IgD-negative memory B cell (primary cell): ENCODE results near the gene MAN1B1. TPM values are rescaled to one million over a fixed set of nuclear protein-coding genes. Genes with fewer than 3 reads are reported as not detected.

Experiments used
- H3K27ac Mint-ChIP-seq, 3 donors: one replicate each; pipeline ENCODE4 v1.8.0; 2020 to 2022; ENCODE audit warnings: mild to moderate bottlenecking in 3 of 3, mixed read lengths in 3 of 3, moderate library complexity in 1 of 3
- H3K27me3 Mint-ChIP-seq: one replicate; pipeline ENCODE4 v1.8.0; 2021; ENCODE audit warnings: mixed read lengths
- H3K36me3 Mint-ChIP-seq: one replicate; pipeline ENCODE4 v1.8.0; 2020; ENCODE audit warnings: mild to moderate bottlenecking, mixed read lengths
- H3K4me1 Mint-ChIP-seq, 3 donors: one replicate each; pipeline ENCODE4 v1.8.0; 2020 to 2022; ENCODE audit warnings: mixed read lengths in 3 of 3, mild to moderate bottlenecking in 1 of 3
- H3K4me3 Mint-ChIP-seq, 4 donors: one replicate each; pipeline ENCODE4 v1.8.0; 2020 to 2022; ENCODE audit warnings: mild to moderate bottlenecking in 4 of 4, mixed read lengths in 4 of 4, moderate library complexity in 3 of 4
- H3K9me3 Mint-ChIP-seq, 3 donors: one replicate each; pipeline ENCODE4 v1.8.0; 2020 to 2021; ENCODE audit warnings: mixed read lengths in 3 of 3, mild to moderate bottlenecking in 1 of 3
- polyA plus RNA-seq: library from polyadenylated mRNA; unstranded; fragments of 300-500 nt; fragmentation: Illumina TruSeq; gene quantifications from one replicate; pipeline ENCODE4 v1.2.3, GENCODE V29; 2021

Gene MAN1B1
- polyA plus RNA-seq, 1 donor from 2014 or later: 27.5 TPM

- H3K4me3 Mint-ChIP-seq: no peak overlapping the region
- peaks cover 34% of the 10 kb centered on the region for H3K27me3 Mint-ChIP-seq
- H3K4me1 Mint-ChIP-seq: peaks cover 0 to 3% (median 1%) of the 10 kb centered on the region in 3 donors
- peaks cover 0 to 2% (median 2%) of the 10 kb centered on the region in 3 donors for H3K9me3 Mint-ChIP-seq
- no peaks in the 10 kb centered on the region for H3K36me3 Mint-ChIP-seq
- H3K27ac Mint-ChIP-seq: peak overlapping the region in 1 of 3 donors; percentile 25
Observed at GRCh38 chr9:137140151-137141012, 53.6 kb downstream of the MAN1B1 start.

- no peak overlapping the region for H3K27ac Mint-ChIP-seq
- peaks cover 28% of the 10 kb centered on the region for H3K27me3 Mint-ChIP-seq
- H3K9me3 Mint-ChIP-seq: peaks cover 0 to 2% (median 2%) of the 10 kb centered on the region in 3 donors
- H3K4me3 Mint-ChIP-seq: no peak overlapping the region
- H3K4me1 Mint-ChIP-seq: peaks cover 0 to 1% (median 0%) of the 10 kb centered on the region in 3 donors
- H3K36me3 Mint-ChIP-seq: no peaks in the 10 kb centered on the region
Observed at GRCh38 chr9:137141050-137141810, 54.4 kb downstream of the MAN1B1 start.

- peaks cover 0 to 1% (median 0%) of the 10 kb centered on the region in 3 donors for H3K4me1 Mint-ChIP-seq
- H3K9me3 Mint-ChIP-seq: peaks cover 0 to 2% (median 2%) of the 10 kb centered on the region in 3 donors
- no peak overlapping the region for H3K4me3 Mint-ChIP-seq
- peaks cover 27% of the 10 kb centered on the region for H3K27me3 Mint-ChIP-seq
- peak overlapping the region in 1 of 3 donors; percentile 0 for H3K27ac Mint-ChIP-seq
- no peaks in the 10 kb centered on the region for H3K36me3 Mint-ChIP-seq
Observed at GRCh38 chr9:137141976-137142936, 55.5 kb downstream of the MAN1B1 start.

GRCh38 chr9:137143459-137143858 is 56.7 kb downstream of the MAN1B1 start:
- Mint-ChIP-seq H3K4me3 (no peak overlapping the region), H3K36me3 (no peaks in the 10 kb centered on the region), H3K9me3 (peaks cover 0 to 2% (median 2%) of the 10 kb centered on the region in 3 donors), H3K4me1 (peaks cover 0 to 1% (median 0%) of the 10 kb centered on the region in 3 donors), H3K27me3 (peaks cover 28% of the 10 kb centered on the region), H3K27ac (no peak overlapping the region)

GRCh38 chr9:137145731-137146526 is 59.1 kb downstream of the MAN1B1 start:
- Mint-ChIP-seq H3K27ac (no peak overlapping the region), H3K4me3 (no peak overlapping the region), H3K9me3 (no peaks in the 10 kb centered on the region), H3K27me3 (peaks cover 18% of the 10 kb centered on the region), H3K4me1 (no peaks in the 10 kb centered on the region), H3K36me3 (no peaks in the 10 kb centered on the region)

GRCh38 chr9:137146527-137146918 is 59.7 kb downstream of the MAN1B1 start:
- H3K9me3 Mint-ChIP-seq: no peaks in the 10 kb centered on the region
- peaks cover 16% of the 10 kb centered on the region for H3K27me3 Mint-ChIP-seq
- H3K4me1 Mint-ChIP-seq: no peaks in the 10 kb centered on the region
- H3K4me3 Mint-ChIP-seq: no peak overlapping the region
- H3K27ac Mint-ChIP-seq: no peak overlapping the region
- H3K36me3 Mint-ChIP-seq: no peaks in the 10 kb centered on the region

- Mint-ChIP-seq H3K36me3 (no peaks in the 10 kb centered on the region), H3K9me3 (no peaks in the 10 kb centered on the region), H3K27ac (peak overlapping the region in 1 of 3 donors; percentile 31), H3K4me1 (no peaks in the 10 kb centered on the region), H3K27me3 (peaks cover 14% of the 10 kb centered on the region), H3K4me3 (no peak overlapping the region)
Observed at GRCh38 chr9:137147091-137147792, 60.5 kb downstream of the MAN1B1 start.

- Mint-ChIP-seq H3K4me3 (no peak overlapping the region), H3K9me3 (no peaks in the 10 kb centered on the region), H3K27ac (no peak overlapping the region), H3K4me1 (no peaks in the 10 kb centered on the region), H3K36me3 (no peaks in the 10 kb centered on the region), H3K27me3 (peaks cover 12% of the 10 kb centered on the region)
Observed at GRCh38 chr9:137147793-137148160, 61.0 kb downstream of the MAN1B1 start.

- Mint-ChIP-seq H3K27me3 (peaks cover 11% of the 10 kb centered on the region), H3K27ac (no peak overlapping the region), H3K4me1 (no peaks in the 10 kb centered on the region), H3K36me3 (no peaks in the 10 kb centered on the region), H3K9me3 (no peaks in the 10 kb centered on the region), H3K4me3 (no peak overlapping the region)
Observed at GRCh38 chr9:137148242-137148641, 61.5 kb downstream of the MAN1B1 start.

GRCh38 chr9:137148661-137149060 is 61.9 kb downstream of the MAN1B1 start:
- no peaks in the 10 kb centered on the region for H3K9me3 Mint-ChIP-seq
- no peaks in the 10 kb centered on the region for H3K36me3 Mint-ChIP-seq
- H3K4me1 Mint-ChIP-seq: no peaks in the 10 kb centered on the region
- H3K27me3 Mint-ChIP-seq: peaks cover 7% of the 10 kb centered on the region
- H3K4me3 Mint-ChIP-seq: no peak overlapping the region
- H3K27ac Mint-ChIP-seq: no peak overlapping the region

GRCh38 chr9:137149363-137149762 is 62.6 kb downstream of the MAN1B1 start:
- Mint-ChIP-seq H3K4me1 (no peaks in the 10 kb centered on the region), H3K4me3 (no peak overlapping the region), H3K27me3 (peaks cover 7% of the 10 kb centered on the region), H3K36me3 (no peaks in the 10 kb centered on the region), H3K27ac (peak overlapping the region in 1 of 3 donors; percentile 35), H3K9me3 (no peaks in the 10 kb centered on the region)

GRCh38 chr9:137149942-137150616 is 63.3 kb downstream of the MAN1B1 start:
- Mint-ChIP-seq H3K27ac (peak overlapping the region in 1 of 3 donors; percentile 46), H3K4me1 (no peaks in the 10 kb centered on the region)

More at GRCh38 chr9:137149942-137150616, 63.3 kb downstream of the MAN1B1 start:
- Mint-ChIP-seq H3K27me3 (peaks cover 7% of the 10 kb centered on the region), H3K9me3 (no peaks in the 10 kb centered on the region), H3K36me3 (no peaks in the 10 kb centered on the region), H3K4me3 (no peak overlapping the region)
